K562 (cell line): ENCODE data around the gene RARRES2. TPM values are rescaled to one million over a fixed set of nuclear protein-coding genes. Genes with fewer than 3 reads are reported as not detected.

Experiments used
- ATF6 ChIP-seq: sonication (generic); formaldehyde crosslinking; IDR thresholded peaks from 2 replicates; pipeline ENCODE4 v1.4.0; 2020; ENCODE audit warnings: mild to moderate bottlenecking, missing genetic modification reagents
- E2F5 ChIP-seq: sonication (generic); formaldehyde crosslinking; IDR thresholded peaks from 2 replicates; pipeline ENCODE4 v1.8.0; 2022; ENCODE audit warnings: mild to moderate bottlenecking, missing genetic modification reagents
- FOXJ2 ChIP-seq: fragments of 200-800 bp; sonication (Bioruptor generic); IDR thresholded peaks from 2 replicates; pipeline ENCODE4 v1.6.1; 2016; ENCODE audit warnings: missing genetic modification characterization, missing compliant biosample characterization
- HNRNPL ChIP-seq: fragments of 200-400 bp; formaldehyde crosslinking; IDR thresholded peaks from 2 replicates; pipeline ENCODE4 v1.6.1; 2017; ENCODE audit warnings: low read depth, mild to moderate bottlenecking, low read length
- IRF9 ChIP-seq: fragments of 450-650 bp; IDR thresholded peaks from 2 replicates; pipeline ENCODE4 v1.6.1; 2016; ENCODE audit warnings: missing biosample characterization, missing genetic modification characterization
- KDM4B ChIP-seq, 2 experiments: fragments of 450-650 bp in 1 of 2; sonication (generic) in 1 of 2; IDR thresholded peaks; 2 replicates each; pipeline ENCODE4 v1.6.1; 2016 to 2017; ENCODE audit warnings: borderline replicate concordance in 2 of 2, antibody characterized with exemption in 1 of 2, low read depth in 1 of 2, mild to moderate bottlenecking in 1 of 2
- KLF10 ChIP-seq: fragments of 250-450 bp; sonication (Bioruptor Pico); IDR thresholded peaks from 2 replicates; pipeline ENCODE4 v1.6.1; 2021; ENCODE audit warnings: matching md5 sums
- KLF16 ChIP-seq: IDR thresholded peaks from 2 replicates; pipeline ENCODE4 v1.6.1; 2016; ENCODE audit warnings: antibody characterized with exemption
- MAX ChIP-seq: sonication (generic); formaldehyde crosslinking; IDR thresholded peaks from 2 replicates; pipeline ENCODE4 v1.9.0; 2022; ENCODE audit warnings: mild to moderate bottlenecking, missing genetic modification reagents
- MTA2 ChIP-seq: fragments of 450-650 bp; IDR thresholded peaks from 2 replicates; pipeline ENCODE4 v1.6.1; 2016; ENCODE audit warnings: low read depth
- NCOA2 ChIP-seq, 2 experiments: fragments of 450-650 bp; IDR thresholded peaks; 2 replicates each; pipeline ENCODE4 v1.6.1; 2018; ENCODE audit warnings: mild to moderate bottlenecking in 2 of 2, moderate library complexity in 1 of 2; ENCODE audit not compliant: partially characterized antibody in 2 of 2
- NELFE ChIP-seq: IDR thresholded peaks from 2 replicates; pipeline ENCODE4 v1.6.1; 2011; ENCODE audit warnings: mild to moderate bottlenecking; ENCODE audit not compliant: insufficient read depth, insufficient read length
- NFIX ChIP-seq: fragments of 250-450 bp; sonication (Bioruptor Pico); IDR thresholded peaks from 2 replicates; pipeline ENCODE4 v1.4.0; 2020; ENCODE audit warnings: low read depth, mild to moderate bottlenecking, moderate library complexity
- NR4A1 ChIP-seq, 2 experiments: fragments of 250-450 bp in 1 of 2; fragments of 450-650 bp in 1 of 2; sonication (Bioruptor Pico) in 1 of 2; IDR thresholded peaks; 2 replicates each; pipeline versions ENCODE4 v1.4.0 to v1.6.1; 2016 to 2020; ENCODE audit warnings: mild to moderate bottlenecking in 2 of 2, missing compliant biosample characterization in 1 of 2, missing genetic modification characterization in 1 of 2, moderate library complexity in 1 of 2
- PRMT5 ChIP-seq: sonication (generic); formaldehyde crosslinking; IDR thresholded peaks from 2 replicates; pipeline ENCODE4 v1.5.0; 2020; ENCODE audit warnings: missing genetic modification reagents
- RBM14 ChIP-seq: fragments of 200-400 bp; formaldehyde crosslinking; IDR thresholded peaks from 2 replicates; pipeline ENCODE4 v1.6.1; 2018; ENCODE audit warnings: low read depth, mild to moderate bottlenecking, low read length, moderate library complexity, borderline replicate concordance; ENCODE audit not compliant: insufficient read depth
- RHOXF2B ChIP-seq: fragments of 250-450 bp; sonication (Bioruptor Pico); conservative IDR thresholded peaks from 2 replicates; pipeline ENCODE4 v1.5.1; 2021
- SAFB2 ChIP-seq: fragments of 200-400 bp; formaldehyde crosslinking; IDR thresholded peaks from 2 replicates; pipeline ENCODE4 v1.6.1; 2018; ENCODE audit warnings: borderline replicate concordance, low read length, low read depth, moderate library complexity; ENCODE audit not compliant: severe bottlenecking
- SMAD3 ChIP-seq: fragments of 450-650 bp; formaldehyde crosslinking; conservative IDR thresholded peaks from 2 replicates; pipeline ENCODE4 v1.4.0; 2020; ENCODE audit warnings: mild to moderate bottlenecking
- SMARCA5 ChIP-seq: fragments of 450-650 bp; IDR thresholded peaks from 2 replicates; pipeline ENCODE4 v1.6.1; 2016
- STAT5A ChIP-seq: IDR thresholded peaks from 2 replicates; pipeline ENCODE4 v1.6.1; 2012; ENCODE audit warnings: low read length, inconsistent platforms, borderline replicate concordance
- TAF15 ChIP-seq: fragments of 200-400 bp; formaldehyde crosslinking; IDR thresholded peaks from 2 replicates; pipeline ENCODE4 v1.6.1; 2017; ENCODE audit warnings: mild to moderate bottlenecking, low read depth, low read length, moderate library complexity
- ZNF274 ChIP-seq: IDR thresholded peaks from 2 replicates; pipeline ENCODE4 v1.6.1; 2011; ENCODE audit warnings: low read depth, mild to moderate bottlenecking, low read length, moderate library complexity, borderline replicate concordance
- ZNF324 ChIP-seq: fragments of 250-450 bp; sonication (Bioruptor Pico); IDR thresholded peaks from 2 replicates; pipeline ENCODE4 v1.4.0; 2020; ENCODE audit warnings: mild to moderate bottlenecking
- ZNF77 ChIP-seq: fragments of 250-450 bp; sonication (Bioruptor Pico); IDR thresholded peaks from 2 replicates; pipeline ENCODE4 v1.5.0; 2020
- polyA plus RNA-seq, 8 experiments: library from polyadenylated mRNA; depleted of rRNA in 4 of 8; stranded (reverse) in 5 of 8; unstranded in 3 of 8; fragments of >200 nt; fragmentation: Nextera tagmentation in 2 of 8; fragmentation: Illumina TruSeq in 1 of 8; extraction: Ambion mirVana in 2 of 8; extraction: Trizol in 1 of 8; gene quantifications; 2 replicates each; pipeline versions ENCODE4 v1.2.1 to v1.2.3, GENCODE V29; 2011 to 2014; ENCODE audit warnings: inconsistent platforms in 1 of 8, missing spikeins in 1 of 8
- total RNA-seq, 7 experiments: library from RNA; depleted of rRNA in 6 of 7; stranded (reverse); fragments of >200 nt in 6 of 7; fragmentation: Illumina TruSeq in 2 of 7; extraction: Trizol in 2 of 7; gene quantifications; 2 replicates each; pipeline versions ENCODE4 v1.2.1 to v1.2.3, GENCODE V29; 2011 to 2021; ENCODE audit warnings: low replicate concordance in 1 of 7

The RARRES2 gene
- total and polyA plus RNA-seq, 9 of the 15 experiments (the other 6 are each of a cell fraction or from before 2014, with no cell fraction given), result 0.11 to 1.7 (median 0.23) TPM; not detected in 6

GRCh38 chr7:150379441-150380379, 38.3 kb upstream of the RARRES2 start (continued):
- TF ChIP-seq KDM4B (IDR thresholded peaks at IDR 0.05; ENCODE audit: borderline replicate concordance in 2 of 2, low read depth in 1 of 2) (no peak), ZNF324 (no peak), KLF16 (no peak), RBM14 (no peak), IRF9 (tag) (no peak), STAT5A (no peak), SMAD3 (no peak), ZNF274 (no peak), MAX (CRISPR knock-in tag) (peak; percentile 27; the same call in 1 of the 2 replicates), KLF10 (CRISPR knock-in tag) (no peak), PRMT5 (no peak), E2F5 (CRISPR knock-in tag) (no peak), SAFB2 (no peak), NFIX (CRISPR knock-in tag) (no peak), ATF6 (CRISPR knock-in tag) (0 out of 2 replicates have a peak, but pooled peaks have one; percentile 26), RHOXF2B (CRISPR knock-in tag) (no peak), MTA2 (no peak), FOXJ2 (no peak), TAF15 (no peak), ZNF77 (CRISPR knock-in tag) (no peak), HNRNPL (no peak), NCOA2 (IDR thresholded peaks at IDR 0.05; ENCODE audit: partially characterized antibody in 2 of 2) (no peak), NR4A1 (CRISPR knock-in tag; IDR thresholded peaks at IDR 0.05) (no peak), NR4A1 (tag; IDR thresholded peaks at IDR 0.05) (no peak), SMARCA5 (0 out of 2 replicates have a peak, but pooled peaks have one; percentile 38), NELFE (no peak)
